Activated CD4-positive, alpha-beta T cell treated with anti-CD3 and anti-CD28 coated beads for 36 hours (primary cell): ENCODE measurements around the gene MAP3K2. TPM values are rescaled to one million over a fixed set of nuclear protein-coding genes. Genes with fewer than 3 reads are reported as not detected.

Experiments
- ATAC-seq: fragments of 200-7000 bp; cut with Tn5 transposase; one replicate; pipeline ENCODE4 v1.10.0; 2021; ENCODE audit warnings: mild to moderate bottlenecking, moderate library complexity
- CTCF ChIA-PET: fragments of 350-600 bp; sonication (Branson Sonifier 250); formaldehyde crosslinking; loops from one replicate; lab custom pipeline; 2021; ENCODE audit warnings: antibody characterized with exemption; lab: Charles Lee
- POLR2A ChIA-PET: fragments of 350-600 bp; sonication (Branson Sonifier 250); formaldehyde crosslinking; loops from one replicate; lab custom pipeline; 2021; ENCODE audit warnings: antibody characterized with exemption, inconsistent platforms; lab: Charles Lee
- DNase-seq: peaks from one replicate; pipeline ENCODE4 v3.0.0-alpha.2; 2020
- H3K27ac Mint-ChIP-seq: one replicate; pipeline ENCODE4 v1.8.0; 2021; ENCODE audit warnings: mixed read lengths
- H3K27me3 Mint-ChIP-seq: one replicate; pipeline ENCODE4 v1.8.0; 2021; ENCODE audit warnings: mixed read lengths
- H3K36me3 Mint-ChIP-seq: one replicate; pipeline ENCODE4 v1.8.0; 2021; ENCODE audit warnings: low read depth, mixed read lengths
- H3K4me1 Mint-ChIP-seq: one replicate; pipeline ENCODE4 v1.8.0; 2021; ENCODE audit warnings: mixed read lengths
- H3K4me3 Mint-ChIP-seq: one replicate; pipeline ENCODE4 v1.8.0; 2021; ENCODE audit warnings: mild to moderate bottlenecking, moderate library complexity, mixed read lengths
- H3K9me3 Mint-ChIP-seq: one replicate; pipeline ENCODE4 v1.8.0; 2021; ENCODE audit warnings: low read depth, mixed read lengths
- intact Hi-C, 2 experiments: fragments of 100-400 bp; cut with DNase I in 1 of 2; cut with micrococcal nuclease in 1 of 2; formaldehyde crosslinking; loops; one replicate each; pipeline versions ENCODE4 v1.14.2 to v1.15.1; 2022 to 2024; cut with DNase I, micrococcal nuclease
- total RNA-seq, 2 experiments: library from RNA; stranded (reverse); gene quantifications; one replicate each; pipeline ENCODE4 v1.2.3, GENCODE V29; 2021

MAP3K2 gene
- total RNA-seq, 2 experiments from 2014 or later, result 35.2 to 35.6 TPM

DNA sequence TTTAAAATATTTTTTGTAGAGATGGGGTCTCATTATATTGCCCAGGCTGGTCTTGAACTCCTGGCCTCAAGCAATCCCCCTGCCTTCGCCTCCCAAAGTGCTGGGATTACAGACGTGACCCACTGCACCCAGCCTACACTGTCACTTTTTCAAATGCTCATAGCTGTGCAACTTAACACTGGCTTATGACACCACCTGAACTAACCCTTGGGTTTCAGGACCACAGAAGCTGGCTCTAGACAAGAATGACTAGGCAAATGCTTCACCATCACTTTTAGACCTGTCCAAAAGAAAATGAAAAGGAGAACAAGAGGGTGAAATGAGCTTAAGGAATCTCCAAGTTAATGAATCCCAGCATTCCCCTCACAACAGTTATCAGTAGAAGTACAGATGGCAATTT, 107.1 kb downstream of the MAP3K2 start:
- Mint-ChIP-seq H3K4me1 (peaks cover 24% of the 10 kb centered on the region), H3K27ac (no peak overlapping the region), H3K9me3 (peaks cover 6% of the 10 kb centered on the region), H3K4me3 (no peak overlapping the region), H3K36me3 (peaks cover 68% of the 10 kb centered on the region), H3K27me3 (no peaks in the 10 kb centered on the region)
- DNase-seq (no peak), ATAC-seq (no peak)
- CTCF ChIA-PET, result interaction anchor here (0.8 kb wide), 1 partner anchor 10 kb away, joined by 3 read pairs; no protein-coding TSS in a partner anchor
- intact Hi-C loops, result no loop called here
- POLR2A ChIA-PET, result no interaction called here

GRCh38 chr2:127279781-127280180, 108.0 kb downstream of the MAP3K2 start:
- POLR2A ChIA-PET, result no interaction called here
- no peaks in the 10 kb centered on the region for H3K27me3 Mint-ChIP-seq
- H3K4me3 Mint-ChIP-seq, result no peak overlapping the region

DNA sequence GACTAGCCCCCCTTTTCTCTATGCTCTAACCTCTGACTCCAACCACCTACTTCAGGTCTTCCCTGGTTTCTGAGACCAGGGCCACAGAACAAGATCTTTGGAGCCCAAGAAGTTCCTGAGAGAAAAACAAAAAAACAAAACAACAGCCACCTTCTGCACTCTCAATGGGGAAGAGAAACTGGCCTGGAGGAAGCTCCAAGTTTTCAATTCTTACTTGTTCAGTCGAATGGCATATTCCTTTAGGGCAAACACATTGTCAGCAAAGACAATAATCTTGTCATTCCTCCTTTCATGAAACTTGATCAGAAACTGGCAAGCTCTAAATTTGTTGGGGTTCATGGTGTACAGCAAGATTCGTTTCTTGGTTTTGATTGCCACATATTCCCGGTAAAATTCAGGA, 108.8 kb downstream of the MAP3K2 start:
- ChIA-PET CTCF (interaction anchor here (2.0 kb wide), 1 partner anchor 15 kb away, joined by 5 read pairs; the partner anchor contains the start of gene ERCC3), POLR2A (interaction anchor here (1.4 kb wide), 1 partner anchor 10 kb away, joined by 4 read pairs; no protein-coding TSS in a partner anchor)
- no peak overlapping the region for H3K27ac Mint-ChIP-seq

More at GRCh38 chr2:127279781-127280180, 108.0 kb downstream of the MAP3K2 start:
- peaks cover 24% of the 10 kb centered on the region for H3K4me1 Mint-ChIP-seq
- ATAC-seq, result no peak
- intact Hi-C loops, result no loop called here
- H3K27ac Mint-ChIP-seq, result no peak overlapping the region
- H3K9me3 Mint-ChIP-seq, result peaks cover 6% of the 10 kb centered on the region
- DNase-seq, result no peak
- CTCF ChIA-PET, result interaction anchor here (0.6 to 2.0 kb wide), 2 partner anchors 14 to 327 kb away, joined by 3 to 5 read pairs; partner anchors contain the start of gene ERCC3
- H3K36me3 Mint-ChIP-seq, result peaks cover 62% of the 10 kb centered on the region

GRCh38 chr2:127277028-127277427, 110.7 kb downstream of the MAP3K2 start:
- no peak for DNase-seq

More for the DNA sequence above, 108.8 kb downstream of the MAP3K2 start:
- intact Hi-C loops, result no loop called here
- Mint-ChIP-seq H3K9me3 (peaks cover 3% of the 10 kb centered on the region), H3K36me3 (peaks cover 54% of the 10 kb centered on the region), H3K4me1 (peaks cover 19% of the 10 kb centered on the region), H3K4me3 (no peak overlapping the region), H3K27me3 (no peaks in the 10 kb centered on the region)
- no peak for DNase-seq
- ATAC-seq, result no peak

GRCh38 chr2:127275789-127276188, 112.0 kb downstream of the MAP3K2 start:
- CTCF ChIA-PET, result interaction anchor here (0.7 kb wide), 1 partner anchor 243 kb away, joined by 3 read pairs; no protein-coding TSS in a partner anchor
- Mint-ChIP-seq H3K27ac (no peak overlapping the region), H3K9me3 (no peaks in the 10 kb centered on the region), H3K36me3 (peaks cover 48% of the 10 kb centered on the region), H3K27me3 (no peaks in the 10 kb centered on the region), H3K4me1 (peaks cover 7% of the 10 kb centered on the region), H3K4me3 (no peak overlapping the region)
- ATAC-seq (no peak), DNase-seq (no peak)
- intact Hi-C loops, result no loop called here
- POLR2A ChIA-PET, result no interaction called here

More at GRCh38 chr2:127277028-127277427, 110.7 kb downstream of the MAP3K2 start:
- Mint-ChIP-seq H3K27me3 (no peaks in the 10 kb centered on the region), H3K36me3 (peaks cover 51% of the 10 kb centered on the region), H3K4me1 (peaks cover 9% of the 10 kb centered on the region), H3K4me3 (no peak overlapping the region), H3K27ac (peak overlapping the region; percentile 37), H3K9me3 (no peaks in the 10 kb centered on the region)
- ATAC-seq, result no peak
- ChIA-PET CTCF (interaction anchor here (0.7 to 1.0 kb wide), 2 partner anchors 11 to 227 kb away, joined by 3 read pairs; no protein-coding TSS in a partner anchor), POLR2A (no interaction called here)
- intact Hi-C loops, result no loop called here

- Mint-ChIP-seq H3K27ac (no peak overlapping the region), H3K27me3 (no peaks in the 10 kb centered on the region), H3K4me3 (no peak overlapping the region), H3K36me3 (peaks cover 51% of the 10 kb centered on the region), H3K4me1 (peaks cover 7% of the 10 kb centered on the region), H3K9me3 (no peaks in the 10 kb centered on the region)
- POLR2A ChIA-PET, result no interaction called here
- CTCF ChIA-PET, result no interaction called here
- ATAC-seq (no peak), DNase-seq (no peak)
- intact Hi-C loops, result no loop called here
These were observed 112.4 kb downstream of the MAP3K2 start for GRCh38 chr2:127275356-127275755.

GRCh38 chr2:127270663-127271062, 117.1 kb downstream of the MAP3K2 start:
- CTCF ChIA-PET, result interaction anchor here (0.7 to 1.5 kb wide), 3 partner anchors 10 to 208 kb away, joined by 3 to 4 read pairs (median 4); partner anchors contain the start of gene ERCC3
- no peaks in the 10 kb centered on the region for H3K4me1 Mint-ChIP-seq
- intact Hi-C loops, result no loop called here
- no peak overlapping the region for H3K4me3 Mint-ChIP-seq
- DNase-seq (no peak), ATAC-seq (no peak)
- POLR2A ChIA-PET, result no interaction called here
- no peaks in the 10 kb centered on the region for H3K9me3 Mint-ChIP-seq
- no peaks in the 10 kb centered on the region for H3K27me3 Mint-ChIP-seq
- peaks cover 57% of the 10 kb centered on the region for H3K36me3 Mint-ChIP-seq
- H3K27ac Mint-ChIP-seq, result no peak overlapping the region

- Mint-ChIP-seq H3K36me3 (peaks cover 41% of the 10 kb centered on the region), H3K4me1 (no peaks in the 10 kb centered on the region), H3K4me3 (no peak overlapping the region), H3K9me3 (no peaks in the 10 kb centered on the region), H3K27me3 (no peaks in the 10 kb centered on the region), H3K27ac (no peak overlapping the region)
- ChIA-PET POLR2A (interaction anchor here (0.6 kb wide), 1 partner anchor 596 kb away, joined by 3 read pairs; the partner anchor contains the start of gene POLR2D), CTCF (no interaction called here)
- DNase-seq (no peak), ATAC-seq (no peak)
- intact Hi-C loops, result no loop called here
These were observed 125.9 kb downstream of the MAP3K2 start for GRCh38 chr2:127261804-127262406.

DNA sequence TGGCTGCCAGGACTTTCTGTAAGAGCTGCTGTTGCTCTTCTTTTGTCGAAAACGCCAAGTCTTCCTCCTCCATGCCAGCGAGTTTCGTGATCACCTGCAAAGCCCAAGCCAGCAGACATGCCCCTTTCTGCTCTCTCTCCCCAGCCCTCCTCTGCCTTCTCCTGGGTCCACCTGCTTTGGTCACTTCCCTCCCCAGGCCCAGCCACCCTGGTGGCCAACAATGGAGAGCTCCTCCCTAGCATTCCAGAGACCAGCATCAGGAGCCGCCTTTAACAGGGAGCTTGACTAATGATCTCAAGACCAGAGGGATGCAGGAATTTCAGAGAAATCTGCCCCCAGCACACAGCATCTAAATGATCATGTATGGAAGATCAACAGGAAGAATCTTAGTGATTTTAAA, 128.4 kb downstream of the MAP3K2 start:
- Mint-ChIP-seq H3K4me3 (no peak overlapping the region), H3K27ac (no peak overlapping the region), H3K36me3 (peaks cover 38% of the 10 kb centered on the region), H3K9me3 (no peaks in the 10 kb centered on the region), H3K27me3 (no peaks in the 10 kb centered on the region), H3K4me1 (no peaks in the 10 kb centered on the region)
- ATAC-seq (no peak), DNase-seq (no peak)
- intact Hi-C loops, result no loop called here
- ChIA-PET POLR2A (no interaction called here), CTCF (interaction anchor here (0.9 kb wide), 1 partner anchor 10 kb away, joined by 3 read pairs; no protein-coding TSS in a partner anchor)

GRCh38 chr2:127256866-127257265, 130.9 kb downstream of the MAP3K2 start:
- no peak for ATAC-seq
- intact Hi-C loops, result no loop called here
- ChIA-PET CTCF (no interaction called here), POLR2A (no interaction called here)
- H3K4me3 Mint-ChIP-seq, result no peak overlapping the region
- H3K36me3 Mint-ChIP-seq, result peaks cover 29% of the 10 kb centered on the region
- no peaks in the 10 kb centered on the region for H3K9me3 Mint-ChIP-seq
- H3K27ac Mint-ChIP-seq, result no peak overlapping the region
- DNase-seq, result no peak
- H3K27me3 Mint-ChIP-seq, result no peaks in the 10 kb centered on the region
- no peaks in the 10 kb centered on the region for H3K4me1 Mint-ChIP-seq

DNA sequence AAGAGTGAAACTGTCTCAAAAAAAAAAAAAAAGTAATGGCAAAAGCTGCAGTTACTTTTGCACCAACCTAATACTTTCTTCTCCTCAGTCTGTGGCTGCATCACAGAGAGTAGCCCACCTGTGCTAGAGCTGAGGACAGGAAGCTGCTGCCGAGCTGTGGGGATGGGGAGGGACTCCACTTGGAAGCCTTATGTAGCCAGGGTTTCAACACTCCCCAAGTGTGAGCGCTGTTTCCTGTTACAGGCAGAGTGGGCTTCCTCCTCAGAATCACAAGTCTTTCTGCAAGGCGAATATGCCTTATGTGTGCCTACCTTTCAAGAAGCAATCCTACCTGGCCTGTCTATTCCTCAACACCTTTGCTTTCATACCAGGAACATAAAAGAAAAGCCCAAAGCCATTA, 131.4 kb downstream of the MAP3K2 start:
- H3K36me3 Mint-ChIP-seq, result peaks cover 29% of the 10 kb centered on the region
- H3K27me3 Mint-ChIP-seq, result no peaks in the 10 kb centered on the region
- H3K27ac Mint-ChIP-seq, result no peak overlapping the region
- no peaks in the 10 kb centered on the region for H3K9me3 Mint-ChIP-seq
- no peak for ATAC-seq
- ChIA-PET POLR2A (no interaction called here), CTCF (interaction anchor here (0.6 kb wide), 1 partner anchor 143 kb away, joined by 3 read pairs; no protein-coding TSS in a partner anchor)
- intact Hi-C loops, result no loop called here
- H3K4me3 Mint-ChIP-seq, result no peak overlapping the region
- H3K4me1 Mint-ChIP-seq, result no peaks in the 10 kb centered on the region
- DNase-seq, result no peak

- no peak for ATAC-seq
These were observed 132.1 kb downstream of the MAP3K2 start for GRCh38 chr2:127255721-127256120.

More at GRCh38 chr2:127255721-127256120, 132.1 kb downstream of the MAP3K2 start:
- Mint-ChIP-seq H3K27me3 (no peaks in the 10 kb centered on the region), H3K4me1 (no peaks in the 10 kb centered on the region), H3K4me3 (no peak overlapping the region), H3K9me3 (no peaks in the 10 kb centered on the region), H3K36me3 (peaks cover 28% of the 10 kb centered on the region), H3K27ac (no peak overlapping the region)
- no peak for DNase-seq
- ChIA-PET CTCF (interaction anchor here (0.6 to 0.8 kb wide), 2 partner anchors 8 to 143 kb away, joined by 3 read pairs; no protein-coding TSS in a partner anchor), POLR2A (no interaction called here)
- intact Hi-C loops, result no loop called here
